GM21423 (cell line): Measurements from ENCODE around the gene VMAC.

Experiments used
- ATAC-seq: cut with Tn5 transposase; IDR thresholded peaks from one replicate; pipeline ENCODE4 v1.9.1; 2021; ENCODE audit warnings: mild to moderate bottlenecking, moderate library complexity; ENCODE audit not compliant: unreplicated experiment

The VMAC gene

DNA sequence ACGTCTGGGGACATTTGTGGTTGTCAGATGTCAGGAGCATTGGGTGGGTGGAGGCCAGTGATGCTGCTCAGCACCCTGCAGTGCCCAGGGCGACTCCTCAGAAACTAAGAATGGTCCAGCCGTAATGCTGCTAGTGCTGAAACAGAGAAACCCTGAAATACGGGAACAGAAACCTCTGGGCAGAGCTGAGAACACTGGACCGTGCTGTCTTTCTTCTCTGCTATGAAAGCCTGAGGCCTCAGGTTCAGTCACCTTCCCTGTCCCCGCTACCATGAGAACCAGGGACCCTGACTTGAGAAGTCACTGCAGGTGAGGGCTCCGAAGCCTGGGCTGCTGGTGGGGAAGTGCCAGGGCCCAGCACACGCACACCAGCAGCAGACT is 22.8 kb downstream of the VMAC start:
- no peak for ATAC-seq

- no peak for ATAC-seq
These were observed 24.5 kb downstream of the VMAC start for GRCh38 chr19:5929179-5929578.

GRCh38 chr19:5929625-5930024 is 25.0 kb downstream of the VMAC start:
- ATAC-seq, result no peak

DNA sequence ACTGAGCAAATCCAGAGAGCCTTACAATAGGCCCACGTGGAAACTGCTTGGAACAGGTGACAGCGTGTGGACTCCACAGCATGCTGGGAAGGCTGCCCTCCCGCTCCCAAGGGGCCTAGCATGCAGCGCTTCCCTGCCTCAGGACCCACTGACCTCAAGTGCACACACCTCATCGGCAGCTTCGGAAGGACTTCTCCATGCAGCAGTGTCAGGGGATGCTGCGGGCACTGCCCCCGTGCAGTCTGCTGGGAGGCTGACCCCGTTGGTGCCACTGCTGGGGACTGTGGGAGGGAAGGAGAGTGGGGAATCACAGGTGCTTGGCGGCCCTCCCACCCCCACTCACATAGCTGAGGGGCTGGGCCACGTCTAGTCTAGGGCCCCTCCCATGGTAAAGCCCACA is 26.6 kb downstream of the VMAC start:
- ATAC-seq, result no peak

- ATAC-seq, result no peak
These were observed 27.5 kb downstream of the VMAC start for GRCh38 chr19:5932146-5932545.

GRCh38 chr19:5932609-5933262 is 28.1 kb downstream of the VMAC start:
- ATAC-seq, result no peak

DNA sequence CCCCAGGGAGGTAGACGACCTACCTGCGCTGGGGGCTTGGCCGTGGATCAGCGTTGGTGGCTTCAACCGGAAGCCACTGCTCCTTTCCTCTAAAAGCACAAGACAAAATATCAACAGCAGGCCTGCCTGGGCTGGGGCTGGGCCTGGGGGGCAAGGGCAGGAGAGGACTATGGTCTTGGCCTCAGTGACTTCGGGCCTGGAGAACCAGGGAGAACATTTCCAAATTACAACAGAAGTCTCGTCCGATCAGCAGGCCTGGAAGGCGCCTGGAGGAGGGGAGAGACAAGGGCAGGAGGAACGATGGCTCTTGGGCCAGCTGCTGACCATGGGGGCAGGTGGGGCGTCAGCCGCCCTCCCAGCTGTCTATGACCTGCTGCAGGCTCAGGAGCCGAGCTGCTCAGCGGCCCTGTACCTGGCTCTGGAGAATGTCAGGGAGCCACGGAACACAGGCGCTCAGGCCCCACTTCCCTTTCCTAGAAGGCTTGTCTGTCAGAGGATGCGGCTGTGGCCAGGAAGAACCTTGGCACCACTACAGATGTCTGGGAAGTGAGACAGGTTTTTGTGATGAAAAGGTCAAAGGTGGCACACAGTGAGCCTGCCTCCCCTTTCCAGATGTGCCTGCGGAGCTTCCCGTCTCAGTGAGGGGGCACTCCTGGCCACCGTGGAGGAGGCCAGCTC is 28.9 kb downstream of the VMAC start:
- ATAC-seq, result no peak

DNA sequence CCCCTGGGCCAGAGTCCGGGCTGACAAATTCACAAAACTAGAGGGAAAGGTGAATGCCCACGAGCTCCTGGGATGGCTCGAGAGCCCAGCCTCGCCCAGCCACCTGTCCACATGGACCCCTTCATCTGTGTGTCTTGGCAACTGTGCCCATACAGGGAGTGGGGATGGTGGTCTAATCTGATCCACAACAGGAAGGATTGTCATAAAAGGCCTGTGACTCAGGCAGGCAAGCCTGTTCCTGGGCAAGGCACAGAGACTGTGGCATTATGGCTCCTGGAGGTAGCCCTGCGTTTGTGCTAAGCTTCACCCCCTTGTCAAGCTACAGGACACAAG is 29.4 kb downstream of the VMAC start:
- no peak for ATAC-seq

- ATAC-seq, result no peak
These were observed 30.3 kb downstream of the VMAC start for GRCh38 chr19:5934774-5935472.

DNA sequence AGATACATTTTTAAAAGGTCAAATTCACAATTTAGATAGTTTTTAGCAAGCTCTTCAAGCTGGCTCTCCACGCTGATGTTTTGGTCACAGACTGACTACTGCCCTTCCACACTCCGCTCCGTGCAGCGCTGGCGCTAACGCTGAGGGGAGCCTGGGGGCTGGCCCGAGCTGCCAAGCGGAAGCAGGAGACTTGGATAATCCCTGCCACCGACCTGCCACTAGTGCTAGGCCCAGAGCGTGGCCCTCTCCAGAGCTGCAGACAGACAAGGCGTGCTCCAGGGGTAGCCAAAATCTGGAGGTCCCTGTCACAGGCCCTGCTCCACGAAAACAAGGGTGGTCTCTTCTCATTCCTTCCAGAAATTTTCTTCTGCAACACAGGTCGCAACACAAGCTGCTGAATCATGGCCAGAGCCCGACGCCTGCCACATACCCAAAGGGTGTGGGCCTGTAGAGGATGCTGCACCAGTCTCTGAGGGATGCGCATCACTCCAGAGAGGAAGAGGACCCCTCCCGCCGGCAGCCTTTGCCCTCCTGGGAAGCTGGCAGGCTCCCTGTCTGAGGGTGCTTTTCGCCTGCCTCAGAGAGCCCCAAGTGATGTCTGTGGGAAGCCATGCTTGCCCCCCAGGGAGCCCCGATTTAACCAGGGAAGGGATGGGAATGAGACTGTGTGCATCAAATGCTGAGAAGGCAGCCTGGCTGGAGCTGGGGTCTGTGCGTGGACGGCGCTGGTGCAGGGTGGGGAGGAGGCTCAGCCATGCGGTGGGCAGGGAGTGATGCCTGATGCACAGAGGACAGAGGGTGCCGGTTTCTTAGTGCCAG is 31.0 kb downstream of the VMAC start:
- ATAC-seq, result no peak

DNA sequence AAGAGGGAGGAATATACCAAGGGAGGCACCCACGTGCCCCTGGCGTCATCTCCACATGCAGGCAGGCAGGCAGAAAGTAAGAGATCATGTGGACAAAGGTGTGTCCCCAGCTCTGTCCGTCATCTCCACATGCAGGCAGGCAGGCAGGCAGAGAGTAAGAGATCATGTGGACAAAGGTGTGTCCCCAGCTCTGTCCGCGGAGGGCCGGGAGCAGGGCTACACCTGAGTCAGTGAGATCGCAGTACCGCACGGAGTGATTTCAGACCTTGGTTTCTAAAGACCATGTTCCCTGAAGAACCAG is 31.6 kb downstream of the VMAC start:
- no peak for ATAC-seq

DNA sequence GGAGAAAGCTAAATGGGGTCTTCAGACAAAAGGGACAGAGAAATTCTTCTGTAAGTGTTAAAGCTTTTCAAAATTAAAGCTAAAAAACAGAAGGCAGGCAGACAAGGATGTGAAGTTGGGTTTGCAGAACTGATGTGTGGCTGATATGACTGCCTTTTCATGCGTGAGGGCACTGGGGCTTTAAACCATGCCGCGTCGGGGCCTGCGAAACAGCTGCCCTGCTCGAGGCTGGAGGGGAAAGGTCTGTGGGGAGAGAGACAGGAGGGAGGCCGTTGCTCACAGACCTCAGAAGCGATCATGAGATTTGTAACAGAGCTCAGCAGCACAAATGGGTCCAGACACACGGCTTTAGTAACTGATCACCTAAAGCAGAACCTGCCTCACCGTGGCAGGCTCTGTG is 32.9 kb downstream of the VMAC start:
- no peak for ATAC-seq

GRCh38 chr19:5940260-5941208 is 35.9 kb downstream of the VMAC start:
- no peak for ATAC-seq

DNA sequence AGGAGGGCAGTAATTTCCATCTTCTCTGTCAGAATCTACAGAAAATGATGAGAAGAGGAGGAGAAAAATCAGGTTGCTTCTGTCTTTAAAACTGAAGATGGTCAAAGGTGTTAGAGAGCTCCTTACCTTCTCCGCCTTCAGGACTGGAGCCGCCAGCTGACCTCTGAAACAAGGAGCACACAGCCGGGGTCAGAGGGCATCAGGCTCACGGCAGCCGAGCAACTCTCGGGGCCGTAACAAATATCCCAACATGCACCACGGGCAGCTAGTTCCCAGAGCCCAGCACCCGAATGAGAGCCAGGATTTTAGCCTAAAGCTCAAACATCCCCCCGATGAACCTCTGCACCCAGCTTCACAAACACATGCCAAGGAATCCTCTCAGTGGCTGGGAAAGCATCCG is 37.0 kb downstream of the VMAC start:
- no peak for ATAC-seq

DNA sequence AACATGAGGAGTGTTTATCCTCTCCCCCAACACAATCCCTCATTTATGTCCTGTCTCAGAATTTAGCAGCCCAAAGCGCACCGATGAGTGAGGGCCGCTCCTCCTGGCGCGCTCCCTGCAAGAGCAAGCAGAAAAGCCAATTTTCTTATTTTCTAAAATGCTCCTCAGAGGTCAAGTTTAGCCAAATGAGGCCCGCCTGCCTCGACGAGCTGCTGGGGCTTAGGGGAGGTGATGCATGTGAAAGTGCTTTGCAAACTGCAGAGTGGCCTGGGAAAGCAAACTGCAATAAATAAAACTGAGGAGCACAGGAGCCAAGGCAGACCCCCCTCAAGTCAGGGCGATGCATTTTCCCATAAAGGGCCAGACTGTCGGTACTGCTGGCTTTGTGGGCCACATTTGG is 38.4 kb downstream of the VMAC start:
- ATAC-seq, result no peak

- no peak for ATAC-seq
These were observed 39.0 kb downstream of the VMAC start for GRCh38 chr19:5943623-5944022.

GRCh38 chr19:5947435-5947834 is 42.8 kb downstream of the VMAC start:
- ATAC-seq, result no peak

GRCh38 chr19:5948752-5949564 is 44.3 kb downstream of the VMAC start:
- no peak for ATAC-seq

GRCh38 chr19:5949792-5950305 is 45.2 kb downstream of the VMAC start:
- ATAC-seq, result no peak

- no peak for ATAC-seq
These were observed 46.1 kb downstream of the VMAC start for GRCh38 chr19:5950741-5951140.
